HG02973 (cell line): ENCODE results near the gene RAP1GAP2.

Experiments
- ATAC-seq: cut with Tn5 transposase; IDR thresholded peaks from one replicate; pipeline ENCODE4 v1.9.1; 2021; ENCODE audit warnings: moderate library complexity; ENCODE audit not compliant: unreplicated experiment

RAP1GAP2 gene

GRCh38 chr17:2909175-2909845, 113.1 kb downstream of the RAP1GAP2 start:
- no peak for ATAC-seq

GRCh38 chr17:2909846-2910234, 113.6 kb downstream of the RAP1GAP2 start:
- no peak for ATAC-seq

GRCh38 chr17:2911035-2911754, 115.0 kb downstream of the RAP1GAP2 start:
- ATAC-seq, result no peak

GRCh38 chr17:2911755-2912111, 115.5 kb downstream of the RAP1GAP2 start:
- no peak for ATAC-seq

- ATAC-seq, result no peak
These were observed 116.5 kb downstream of the RAP1GAP2 start for GRCh38 chr17:2912754-2913153.

GRCh38 chr17:2916461-2916860, 120.2 kb downstream of the RAP1GAP2 start:
- ATAC-seq, result no peak

GRCh38 chr17:2921443-2921842, 125.2 kb downstream of the RAP1GAP2 start:
- ATAC-seq, result no peak

GRCh38 chr17:2924211-2924610, 128.0 kb downstream of the RAP1GAP2 start:
- ATAC-seq, result no peak

GRCh38 chr17:2925011-2925410, 128.8 kb downstream of the RAP1GAP2 start:
- no peak for ATAC-seq

GRCh38 chr17:2926019-2926650, 129.9 kb downstream of the RAP1GAP2 start:
- ATAC-seq, result no peak

GRCh38 chr17:2928294-2928890, 132.2 kb downstream of the RAP1GAP2 start:
- ATAC-seq, result no peak

- ATAC-seq, result no peak
These were observed 133.8 kb downstream of the RAP1GAP2 start for GRCh38 chr17:2929881-2930533.

- no peak for ATAC-seq
These were observed 135.6 kb downstream of the RAP1GAP2 start for GRCh38 chr17:2931876-2932275.

GRCh38 chr17:2932946-2933345, 136.7 kb downstream of the RAP1GAP2 start:
- ATAC-seq, result no peak

GRCh38 chr17:2933606-2934005, 137.4 kb downstream of the RAP1GAP2 start:
- no peak for ATAC-seq

- ATAC-seq, result no peak
These were observed 139.4 kb downstream of the RAP1GAP2 start for GRCh38 chr17:2935632-2936031.

GRCh38 chr17:2936351-2936750, 140.1 kb downstream of the RAP1GAP2 start:
- no peak for ATAC-seq

GRCh38 chr17:2936771-2937321, 140.6 kb downstream of the RAP1GAP2 start:
- no peak for ATAC-seq

- no peak for ATAC-seq
These were observed 141.2 kb downstream of the RAP1GAP2 start for GRCh38 chr17:2937331-2938003.

- ATAC-seq, result no peak
These were observed 143.6 kb downstream of the RAP1GAP2 start for GRCh38 chr17:2939714-2940351.
